Stimulated activated CD4-positive, alpha-beta T cell treated with anti-CD3 and anti-CD28 coated beads, Interleukin-1b, Interleukin-23, amount 100 ng/mL, for 4 hours (primary cell): Measurements from ENCODE around the gene LYRM4.
A peak's percentile ranks its signal among the peaks of the same experiment; 100 is the strongest.

Source experiments
- DNase-seq, 2 donors: peaks; one replicate each; pipeline ENCODE4 v3.0.0-alpha.2; 2020; ENCODE audit warnings: low read depth in 2 of 2

The LYRM4 gene

GRCh38 chr6:5246141-5247097 lies 14.3 kb downstream of the LYRM4 start:
- no peak for DNase-seq

- no peak for DNase-seq
Measured at GRCh38 chr6:5243069-5243468, 17.7 kb downstream of the LYRM4 start.

- DNase-seq, result no peak
Measured at GRCh38 chr6:5241252-5241651, 19.5 kb downstream of the LYRM4 start.

DNA sequence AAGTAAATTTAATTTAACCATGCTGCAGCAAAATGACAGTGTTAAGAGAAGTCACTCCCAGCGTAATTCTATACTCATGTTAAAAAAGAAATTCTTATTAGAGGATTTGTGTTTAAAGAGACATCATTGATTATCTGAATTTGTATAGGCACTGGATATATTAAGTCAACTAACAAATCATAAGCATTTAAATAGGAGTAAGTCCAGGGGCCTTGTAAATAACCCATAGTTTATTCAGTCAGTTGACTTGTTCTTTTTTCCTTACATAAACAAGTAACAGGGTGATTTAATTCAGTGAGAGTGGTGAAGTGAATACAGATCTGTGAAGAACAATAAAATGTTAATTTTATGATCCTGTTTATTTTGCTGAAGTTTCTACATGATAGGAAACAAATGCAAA lies 22.4 kb downstream of the LYRM4 start:
- DNase-seq, result no peak

- DNase-seq, result no peak
Measured at GRCh38 chr6:5237805-5238204, 22.9 kb downstream of the LYRM4 start.

GRCh38 chr6:5235830-5236229 lies 24.9 kb downstream of the LYRM4 start:
- no peak for DNase-seq

GRCh38 chr6:5234874-5235273 lies 25.9 kb downstream of the LYRM4 start:
- no peak for DNase-seq

GRCh38 chr6:5231289-5231688 lies 29.5 kb downstream of the LYRM4 start:
- DNase-seq, result no peak

- no peak for DNase-seq
Measured at GRCh38 chr6:5230081-5230480, 30.7 kb downstream of the LYRM4 start.

GRCh38 chr6:5229356-5229755 lies 31.4 kb downstream of the LYRM4 start:
- no peak for DNase-seq

DNA sequence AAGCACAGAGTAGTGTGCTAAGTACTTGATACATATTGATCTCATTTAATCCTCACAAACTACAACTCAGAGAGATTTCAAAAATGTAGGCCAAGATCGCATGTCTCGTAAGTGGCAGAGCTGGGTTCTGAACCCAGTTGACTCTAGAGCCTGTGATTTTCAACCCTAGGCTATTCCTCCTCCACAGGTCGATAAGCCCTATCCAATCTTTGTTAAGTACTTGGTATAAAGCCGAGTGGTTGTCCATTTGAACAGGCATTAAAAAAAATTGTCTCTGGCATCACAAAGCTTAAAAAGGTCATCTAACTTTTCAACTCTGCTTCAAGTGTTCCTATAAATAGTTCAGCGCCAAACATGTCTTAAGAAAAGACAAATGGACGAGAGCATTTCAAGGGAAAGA lies 37.4 kb downstream of the LYRM4 start:
- DNase-seq, result no peak

GRCh38 chr6:5220443-5220842 lies 40.3 kb downstream of the LYRM4 start:
- DNase-seq, result no peak

- DNase-seq, result no peak
Measured at GRCh38 chr6:5219011-5219691, 41.6 kb downstream of the LYRM4 start.

- DNase-seq, result no peak
Measured at GRCh38 chr6:5217356-5217755, 43.4 kb downstream of the LYRM4 start.

GRCh38 chr6:5215799-5216198 lies 45.0 kb downstream of the LYRM4 start:
- DNase-seq, result no peak

DNA sequence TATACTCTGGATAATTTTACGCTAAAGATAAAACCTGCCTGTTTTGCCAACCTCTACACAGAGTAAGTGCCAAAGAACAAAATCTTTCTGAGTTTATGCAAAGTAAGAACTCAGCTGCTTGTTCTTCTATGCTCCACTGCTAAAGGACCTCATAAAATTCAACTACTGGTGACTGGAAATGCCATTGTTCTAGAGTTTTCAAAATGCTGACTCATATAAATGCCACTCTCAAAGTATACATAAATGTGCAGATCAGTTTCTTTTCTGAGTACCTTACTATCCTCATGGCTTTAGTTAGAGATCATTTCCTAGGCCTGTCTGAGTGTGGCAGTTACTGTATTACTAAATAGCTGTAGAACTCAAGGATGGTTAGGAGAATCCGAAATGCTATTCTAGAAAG lies 45.6 kb downstream of the LYRM4 start:
- DNase-seq, result no peak

GRCh38 chr6:5214570-5215052 lies 46.1 kb downstream of the LYRM4 start:
- peak in 1 of 2 donors; percentile 5 for DNase-seq

DNA sequence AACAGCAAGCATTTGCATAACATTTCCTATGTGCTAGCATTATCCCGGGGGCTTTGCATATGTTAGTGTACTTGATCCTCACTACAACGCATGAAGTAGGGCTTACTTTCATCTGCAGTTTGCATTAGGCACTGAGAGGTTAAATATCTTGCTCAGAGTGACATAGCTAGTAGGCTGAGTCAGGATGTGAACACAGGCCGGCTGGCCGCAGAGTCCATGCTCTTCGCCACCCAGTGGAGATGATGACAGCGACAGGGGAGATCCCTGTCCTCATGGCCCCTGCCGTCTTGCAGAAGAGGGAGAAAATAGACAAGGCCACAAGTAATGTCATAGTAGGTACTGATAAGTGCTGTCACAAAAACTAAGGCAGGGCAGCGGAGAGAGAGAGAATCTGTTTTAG lies 46.9 kb downstream of the LYRM4 start:
- no peak for DNase-seq

DNA sequence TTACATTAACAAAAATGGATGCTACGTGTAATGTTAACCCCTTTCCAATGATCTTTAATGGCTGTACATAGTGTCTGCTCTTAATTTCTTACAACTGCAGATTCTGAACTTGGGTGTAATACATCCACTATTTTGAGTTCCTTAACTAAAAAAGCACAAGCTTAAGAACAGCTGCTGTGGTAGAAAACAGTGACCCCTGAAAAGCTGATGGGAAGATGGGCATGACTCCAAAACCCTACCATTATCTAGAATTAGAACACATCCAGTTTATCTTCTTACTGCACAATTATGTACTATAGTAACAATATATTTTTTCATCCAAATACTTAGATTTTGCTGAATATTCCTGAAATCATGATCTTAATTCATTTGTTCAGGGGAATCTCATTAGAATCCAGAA lies 49.3 kb downstream of the LYRM4 start:
- no peak for DNase-seq

- DNase-seq, result no peak
Measured at GRCh38 chr6:5208471-5208971, 52.2 kb downstream of the LYRM4 start.

GRCh38 chr6:5208057-5208456 lies 52.7 kb downstream of the LYRM4 start:
- DNase-seq, result no peak

DNA sequence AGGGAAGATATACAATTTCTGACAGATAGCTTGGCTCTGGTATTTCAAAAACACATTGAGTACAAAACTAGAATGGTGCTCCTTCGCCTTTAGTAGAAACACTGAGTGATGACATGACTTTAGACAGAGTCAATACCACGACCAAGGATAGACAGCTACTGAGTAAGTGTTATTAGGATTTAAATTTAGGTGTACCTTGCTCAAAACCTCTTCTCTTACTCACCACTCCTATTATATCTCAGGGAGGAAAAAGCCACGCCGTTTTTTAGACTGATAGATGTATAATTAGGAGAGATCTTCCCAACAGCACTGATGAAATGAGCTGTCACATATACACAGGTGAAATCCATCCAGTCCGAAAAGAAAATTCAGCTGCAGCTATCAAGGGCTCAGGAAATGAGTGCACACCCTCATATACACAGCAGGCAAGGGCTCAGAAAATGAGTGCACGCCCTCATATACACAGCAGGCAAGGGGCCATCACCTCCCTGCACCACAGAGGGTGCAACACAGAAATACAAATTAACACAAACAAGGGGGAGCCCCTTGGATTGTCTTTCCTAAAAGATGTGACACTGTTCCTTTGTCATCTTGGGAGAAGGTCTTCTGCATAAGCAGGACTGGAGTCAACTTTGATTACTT lies 53.7 kb downstream of the LYRM4 start:
- DNase-seq, result no peak
